Lower leg skin (tissue), 4 donors: Measurements from ENCODE around the gene UBE2F. TPM values are rescaled to one million over a fixed set of nuclear protein-coding genes. Genes with fewer than 3 reads are reported as not detected.

Experiments used
- DNase-seq, 2 donors: peaks; one replicate each; pipeline ENCODE4 v3.0.0-alpha.2; 2019; ENCODE audit warnings: low spot score in 2 of 2
- H3K4me3 ChIP-seq: fragments of 200-600 bp; sonication (generic); 2 replicates; pipeline ENCODE4 v1.5.1; 2017; ENCODE audit warnings: mild to moderate bottlenecking, low read depth; ENCODE audit not compliant: poor library complexity, severe bottlenecking
- POLR2A ChIP-seq, 2 donors: fragments of 450-650 bp; IDR thresholded peaks; one replicate each; pipeline ENCODE4 v1.6.1; 2016 to 2017; ENCODE audit warnings: antibody characterized with exemption in 2 of 2, mild to moderate bottlenecking in 1 of 2, moderate library complexity in 1 of 2
- WGBS, 2 donors: methylation state at CpG; one replicate each; pipeline ENCODE4 v1.1.5; 2018; 5-methylcytosine and 5-hydroxymethylcytosine counted together
- intact Hi-C: fragments of 100-400 bp; cut with DNase I; formaldehyde crosslinking; loops from one replicate; pipeline ENCODE4 v1.15.0; 2023; ENCODE audit warnings: low total_unique reads
- total RNA-seq, 4 donors: library from RNA; depleted of rRNA; stranded (reverse); fragments of >200 nt; gene quantifications; one replicate each; pipeline ENCODE4 v1.1.0, GENCODE V29; 2016
- TF ChIP-seq, protein P1 (sequence below), 3 donors: fragments of 450-650 bp; IDR thresholded peaks; one replicate each; pipeline ENCODE4 v1.5.1; 2016; ENCODE audit warnings: antibody characterized with exemption in 3 of 3, mild to moderate bottlenecking in 3 of 3, moderate library complexity in 2 of 3

The UBE2F gene
- total RNA-seq, 4 donors from 2014 or later, result 32.8 to 46.9 (median 33.3) TPM

GRCh38 chr2:238022594-238023157, 55.9 kb downstream of the UBE2F start:
- intact Hi-C loops, result no loop called here
- DNase-seq, result no peak
- WGBS, 2 donors, result 95% methylated on average over 5 of the region's 5 CpGs
- TF ChIP-seq, protein P1, sequence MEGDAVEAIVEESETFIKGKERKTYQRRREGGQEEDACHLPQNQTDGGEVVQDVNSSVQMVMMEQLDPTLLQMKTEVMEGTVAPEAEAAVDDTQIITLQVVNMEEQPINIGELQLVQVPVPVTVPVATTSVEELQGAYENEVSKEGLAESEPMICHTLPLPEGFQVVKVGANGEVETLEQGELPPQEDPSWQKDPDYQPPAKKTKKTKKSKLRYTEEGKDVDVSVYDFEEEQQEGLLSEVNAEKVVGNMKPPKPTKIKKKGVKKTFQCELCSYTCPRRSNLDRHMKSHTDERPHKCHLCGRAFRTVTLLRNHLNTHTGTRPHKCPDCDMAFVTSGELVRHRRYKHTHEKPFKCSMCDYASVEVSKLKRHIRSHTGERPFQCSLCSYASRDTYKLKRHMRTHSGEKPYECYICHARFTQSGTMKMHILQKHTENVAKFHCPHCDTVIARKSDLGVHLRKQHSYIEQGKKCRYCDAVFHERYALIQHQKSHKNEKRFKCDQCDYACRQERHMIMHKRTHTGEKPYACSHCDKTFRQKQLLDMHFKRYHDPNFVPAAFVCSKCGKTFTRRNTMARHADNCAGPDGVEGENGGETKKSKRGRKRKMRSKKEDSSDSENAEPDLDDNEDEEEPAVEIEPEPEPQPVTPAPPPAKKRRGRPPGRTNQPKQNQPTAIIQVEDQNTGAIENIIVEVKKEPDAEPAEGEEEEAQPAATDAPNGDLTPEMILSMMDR (IDR thresholded peaks at IDR 0.05), result no peak
- no peak for TF ChIP-seq POLR2A (IDR thresholded peaks at IDR 0.05)
- no peak overlapping the region for H3K4me3 ChIP-seq

DNA sequence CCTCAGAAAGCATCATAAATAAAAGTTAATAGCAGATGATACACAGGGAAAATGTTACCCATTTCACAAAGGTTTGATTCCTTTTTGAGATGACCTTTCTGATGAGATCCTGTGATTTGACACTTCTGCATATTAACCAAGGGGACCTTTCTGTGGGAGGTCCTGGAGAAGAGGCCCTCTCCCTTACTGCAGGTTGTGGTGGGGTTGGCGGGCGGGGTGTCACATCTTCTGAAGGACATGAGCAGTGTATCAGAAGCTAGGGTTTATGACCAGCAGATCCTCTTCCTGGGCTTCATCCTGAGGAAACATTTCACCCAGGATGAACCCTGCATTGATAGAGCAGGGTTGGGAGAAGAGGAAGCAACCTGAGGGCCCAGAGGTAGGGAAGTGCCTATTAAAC, 56.8 kb downstream of the UBE2F start:
- whole genome bisulfite sequencing, 2 donors, result 92 to 100% methylated on average over 2 of the region's 2 CpGs
- no peak for TF ChIP-seq POLR2A (IDR thresholded peaks at IDR 0.05)
- TF ChIP-seq, protein P1 (IDR thresholded peaks at IDR 0.05), result no peak
- intact Hi-C loops, result no loop called here
- H3K4me3 ChIP-seq, result no peak overlapping the region
- DNase-seq, result no peak

- no peak for DNase-seq
- H3K4me3 ChIP-seq, result no peak overlapping the region
- WGBS, 2 donors, result 75 to 87% methylated on average over 8 of the region's 8 CpGs
- intact Hi-C loops, result no loop called here
- TF ChIP-seq POLR2A (IDR thresholded peaks at IDR 0.05), result no peak
- TF ChIP-seq, protein P1 (IDR thresholded peaks at IDR 0.05), result no peak
These were observed 58.2 kb downstream of the UBE2F start for GRCh38 chr2:238024986-238025385.

DNA sequence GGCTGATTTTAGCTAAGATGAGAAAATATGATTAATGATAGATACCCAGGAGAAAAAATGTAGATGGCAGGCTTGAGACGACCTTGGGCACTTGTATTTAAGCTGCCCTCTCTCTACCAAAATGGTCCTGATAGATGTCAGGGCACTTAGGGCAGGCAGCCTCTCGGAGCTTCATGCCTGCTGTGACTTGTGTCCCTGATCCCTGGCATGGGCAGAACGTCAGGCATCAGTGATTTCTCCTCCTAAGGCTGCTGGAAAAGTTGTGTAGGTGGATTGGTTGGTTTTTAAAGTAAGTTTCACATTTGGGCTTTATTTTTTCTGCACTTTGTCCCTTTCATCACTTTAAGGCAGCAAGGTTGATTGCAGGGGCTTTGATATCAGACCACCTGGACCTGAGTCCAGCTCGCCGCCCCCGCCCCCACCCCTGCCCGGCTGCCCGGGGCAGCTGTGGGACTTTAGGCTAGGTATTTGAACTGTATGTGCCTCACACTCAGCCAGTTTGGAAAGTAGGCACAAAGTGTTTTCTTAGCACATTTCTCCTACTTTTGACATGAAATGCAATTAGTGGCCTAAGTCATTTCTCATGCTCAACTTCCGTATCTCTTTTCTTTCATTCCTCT, 59.0 kb downstream of the UBE2F start:
- no peak for DNase-seq
- intact Hi-C loops, result no loop called here
- no peak for TF ChIP-seq POLR2A (IDR thresholded peaks at IDR 0.05)
- TF ChIP-seq, protein P1 (IDR thresholded peaks at IDR 0.05), result no peak
- 86% methylated on average over 9 of the region's 9 CpGs for WGBS, 2 donors
- no peak overlapping the region for H3K4me3 ChIP-seq

- intact Hi-C loops, result no loop called here
- DNase-seq, result no peak
- 82 to 85% methylated on average over 4 of the region's 4 CpGs for WGBS, 2 donors
These were observed 60.2 kb downstream of the UBE2F start for GRCh38 chr2:238027058-238027457.

More at GRCh38 chr2:238027058-238027457, 60.2 kb downstream of the UBE2F start:
- TF ChIP-seq, protein P1 (IDR thresholded peaks at IDR 0.05), result no peak
- TF ChIP-seq POLR2A (IDR thresholded peaks at IDR 0.05), result no peak
- H3K4me3 ChIP-seq, result no peak overlapping the region
